ENCODE data around the gene ANKRD16.
"Not testable (repeated sequence)": the region's sequence is repeated elsewhere in the genome, so short reads cannot be mapped to it uniquely, and the experiment has no call there.

The ANKRD16 gene

GRCh38 chr10:5903563-5903962, 13.9 kb upstream of the ANKRD16 start:
- DNase-seq (ENCODE audit: low read depth) = no peak

- DNase-seq (ENCODE audit: low read depth) = no peak
These were observed 13.0 kb upstream of the ANKRD16 start for GRCh38 chr10:5902511-5903274.

GRCh38 chr10:5900247-5900646, 10.6 kb upstream of the ANKRD16 start:
- DNase-seq (ENCODE audit: low read depth) = no peak

GRCh38 chr10:5898163-5898562, 8.5 kb upstream of the ANKRD16 start:
- no peak for DNase-seq (ENCODE audit: low read depth)

DNA sequence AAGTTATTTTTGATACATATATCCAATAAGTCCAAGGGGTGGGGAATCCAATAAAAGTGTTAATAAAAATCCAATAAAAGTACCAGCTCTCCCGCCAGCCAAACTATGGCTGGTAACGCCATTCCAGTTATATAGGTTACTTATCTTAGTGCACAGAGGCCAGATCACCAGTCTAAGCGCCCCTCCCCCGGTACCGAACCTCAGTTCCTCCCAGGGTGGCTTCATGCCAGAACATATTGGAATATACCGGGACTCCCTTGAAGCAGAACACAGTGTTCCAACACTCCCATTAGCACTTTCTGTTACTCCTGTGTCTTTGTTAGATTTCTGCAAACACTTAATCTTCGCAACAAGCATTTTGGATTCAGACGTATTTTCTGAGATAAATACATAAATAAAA, 7.8 kb upstream of the ANKRD16 start:
- no peak for DNase-seq (ENCODE audit: low read depth)

GRCh38 chr10:5897053-5897340, 7.3 kb upstream of the ANKRD16 start:
- DNase-seq (ENCODE audit: low read depth) = no peak

GRCh38 chr10:5896208-5897052, 6.7 kb upstream of the ANKRD16 start:
- DNase-seq (ENCODE audit: low read depth) = no peak

DNA sequence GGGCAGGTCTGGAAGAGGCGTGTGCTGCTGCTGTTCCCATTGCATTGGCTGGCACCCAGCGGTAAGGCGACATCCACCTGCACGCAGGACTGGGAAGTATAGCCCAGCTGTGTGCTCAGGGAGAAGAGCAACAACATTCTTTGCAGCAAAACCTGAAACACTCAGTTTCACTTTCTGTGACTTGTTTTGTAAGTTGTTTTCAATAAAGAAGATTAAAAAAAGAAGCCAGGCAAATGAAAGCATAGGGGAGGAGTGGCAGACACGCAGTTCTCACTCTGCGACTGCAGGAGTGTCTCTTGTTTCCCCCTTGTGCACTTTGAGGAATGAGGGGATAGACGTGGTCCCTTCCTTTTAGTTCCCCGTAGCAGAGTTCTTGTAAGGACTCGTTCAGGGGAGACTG, 6.1 kb upstream of the ANKRD16 start:
- DNase-seq (ENCODE audit: low read depth) = no peak

GRCh38 chr10:5895365-5895764, 5.7 kb upstream of the ANKRD16 start:
- no peak for DNase-seq (ENCODE audit: low read depth)

- no peak for DNase-seq (ENCODE audit: low read depth)
These were observed 5.2 kb upstream of the ANKRD16 start for GRCh38 chr10:5894873-5895272.

GRCh38 chr10:5894403-5894802, 4.7 kb upstream of the ANKRD16 start:
- no peak for DNase-seq (ENCODE audit: low read depth)

DNA sequence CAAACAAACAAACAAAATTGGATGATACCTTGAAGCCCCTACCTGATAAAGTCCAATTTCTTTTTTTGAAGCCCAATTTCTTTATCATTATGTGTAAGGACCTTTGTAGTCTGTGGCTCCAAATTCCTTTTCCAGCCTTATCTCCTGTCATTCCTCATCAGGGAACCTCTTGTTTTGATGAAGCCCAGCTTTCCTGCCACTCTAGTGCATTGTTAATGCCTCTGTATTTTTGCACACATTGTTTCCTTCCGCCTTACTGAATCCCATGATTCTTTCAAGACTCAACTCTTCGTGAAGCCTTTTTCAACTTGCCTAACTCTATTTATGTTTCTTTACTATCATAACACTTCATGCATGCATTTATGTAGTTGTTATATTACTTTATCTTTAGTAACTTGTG, 3.6 kb upstream of the ANKRD16 start:
- DNase-seq (ENCODE audit: low read depth) = no peak

- DNase-seq (ENCODE audit: low read depth) = no peak
These were observed 2.3 kb upstream of the ANKRD16 start for GRCh38 chr10:5892007-5892406.

DNA sequence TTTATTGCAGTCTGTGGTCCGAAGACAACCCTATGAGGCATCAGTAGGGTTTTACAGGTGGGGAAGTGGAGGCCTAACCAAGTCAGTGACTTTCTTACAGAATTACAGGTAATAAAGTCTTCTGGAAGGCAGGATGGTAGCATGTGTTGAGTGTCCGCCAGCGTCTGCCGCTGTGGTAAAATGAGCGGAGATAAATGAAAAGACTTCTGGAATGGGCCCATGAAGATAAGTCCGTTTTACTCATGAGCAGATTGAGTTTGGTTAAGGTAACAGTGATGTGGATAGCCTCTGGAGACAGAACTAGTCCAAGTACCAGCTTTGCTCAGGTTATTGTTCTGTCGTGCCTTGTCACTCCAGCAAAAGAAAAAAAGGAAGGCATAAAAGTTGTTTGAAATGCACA, 1.3 kb upstream of the ANKRD16 start:
- DNase-seq (ENCODE audit: low read depth) = no peak

DNA sequence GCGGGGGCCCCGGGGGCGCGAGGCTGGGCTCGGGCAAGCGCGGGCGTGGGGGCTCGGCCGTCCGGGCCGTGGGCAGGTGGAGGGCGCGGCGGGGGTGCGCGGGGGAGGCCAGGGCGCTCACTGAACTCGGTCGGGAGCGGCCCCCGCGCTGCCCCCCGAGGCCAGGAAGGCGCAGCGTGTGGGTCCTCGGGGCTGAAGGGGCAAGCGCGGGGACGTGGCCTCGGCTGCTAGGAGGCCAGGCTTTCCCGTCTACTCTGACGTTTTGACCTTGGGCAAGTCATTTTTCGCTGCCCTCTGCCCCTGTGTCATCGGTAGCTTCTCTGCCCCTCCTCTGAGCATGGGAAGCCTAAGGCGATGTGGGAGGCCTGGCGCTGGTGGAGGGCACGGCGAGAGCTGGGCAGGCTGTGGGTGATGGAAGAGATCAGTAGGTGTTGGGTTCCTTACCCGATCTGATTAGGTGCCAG, 791 bp upstream of the ANKRD16 start:
- DNase-seq (ENCODE audit: low read depth) = peak; percentile 10

GRCh38 chr10:5888843-5889623, 660 bp downstream of the ANKRD16 start:
- peak; percentile 1 for DNase-seq (ENCODE audit: low read depth)

GRCh38 chr10:5888351-5888750, 1.3 kb downstream of the ANKRD16 start:
- no peak for DNase-seq (ENCODE audit: low read depth)

DNA sequence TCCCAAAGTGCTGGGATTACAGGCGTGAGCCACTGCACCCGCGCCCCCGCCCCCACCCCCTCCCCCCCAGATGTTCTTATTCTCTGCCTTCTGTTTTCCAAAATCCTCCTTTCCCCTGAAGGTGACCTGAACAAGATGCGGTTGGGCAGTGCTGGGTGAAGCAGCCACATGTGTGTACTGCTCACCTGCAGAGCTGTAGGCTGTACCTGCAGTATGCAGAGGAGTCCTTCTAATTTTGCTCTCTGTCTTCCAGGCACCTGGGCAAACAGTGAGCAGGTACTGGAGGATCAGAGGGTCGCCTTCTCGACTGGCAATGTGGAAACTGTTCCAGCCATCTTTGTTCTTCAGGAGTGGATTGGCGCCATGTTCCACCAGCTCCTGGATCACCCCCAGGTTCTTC, 2.1 kb downstream of the ANKRD16 start:
- DNase-seq (ENCODE audit: low read depth) = no peak

DNA sequence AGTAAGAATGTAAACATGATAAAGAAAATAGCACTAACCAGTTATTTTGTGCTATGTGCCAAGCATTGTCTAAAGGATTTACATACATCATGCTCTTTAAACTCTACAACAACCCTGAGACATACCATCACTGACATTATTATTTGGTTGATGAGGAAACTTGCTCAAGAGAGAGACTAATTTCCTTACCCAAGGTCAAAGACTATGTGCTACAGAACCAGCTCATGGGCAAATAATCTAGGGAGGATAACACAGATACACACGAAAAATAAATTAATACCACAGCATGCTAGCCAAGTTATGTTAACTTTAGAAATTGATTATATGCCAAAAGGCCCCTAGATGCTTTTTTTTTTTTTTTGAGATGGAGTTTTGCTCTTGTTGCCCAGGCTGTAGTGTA, 2.7 kb downstream of the ANKRD16 start:
- DNase-seq (ENCODE audit: low read depth) = no peak

- no peak for DNase-seq (ENCODE audit: low read depth)
These were observed 4.1 kb downstream of the ANKRD16 start for GRCh38 chr10:5885619-5886018.

GRCh38 chr10:5882961-5883360, 6.7 kb downstream of the ANKRD16 start:
- DNase-seq (ENCODE audit: low read depth) = no peak

GRCh38 chr10:5877041-5877440, 12.7 kb downstream of the ANKRD16 start:
- DNase-seq (ENCODE audit: low read depth) = not testable (repeated sequence)

All from stimulated activated CD8-positive, alpha-beta memory T cell treated with anti-CD3 and anti-CD28 coated beads, Interleukin-7, amount 100 ng/mL, for 24 hours (primary cell).